ENCODE data around the gene SNCG.
"Not testable (repeated sequence)": the region's sequence is repeated elsewhere in the genome, so short reads cannot be mapped to it uniquely, and the experiment has no call there.

DNA sequence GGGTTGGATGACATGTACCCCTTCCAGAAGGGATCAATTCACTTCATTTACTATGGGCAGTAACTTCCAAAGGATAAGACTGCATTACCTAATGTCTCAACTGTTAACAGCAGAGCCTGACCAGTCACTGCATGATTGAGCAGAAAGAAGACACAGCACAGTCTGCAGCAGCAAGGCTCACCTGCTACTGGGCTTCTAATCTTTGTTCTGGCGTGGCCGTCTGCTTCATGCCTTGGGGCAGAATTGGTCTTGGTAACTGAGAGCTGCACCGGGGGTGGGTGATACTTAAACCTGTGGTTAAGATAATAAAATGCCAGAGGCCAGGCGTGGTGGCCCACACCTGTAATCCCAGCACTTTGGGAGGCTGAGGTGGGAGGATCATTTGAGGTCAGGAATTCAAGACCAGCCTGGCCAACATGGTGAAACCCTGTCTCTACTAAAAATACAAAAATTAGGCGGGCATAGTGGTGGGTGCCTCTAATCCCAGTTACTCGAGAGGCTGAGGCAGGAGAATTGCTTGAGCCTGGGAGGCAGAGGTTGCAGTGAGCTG lies 24.2 kb upstream of the SNCG start:
- TF ChIP-seq, protein P1, sequence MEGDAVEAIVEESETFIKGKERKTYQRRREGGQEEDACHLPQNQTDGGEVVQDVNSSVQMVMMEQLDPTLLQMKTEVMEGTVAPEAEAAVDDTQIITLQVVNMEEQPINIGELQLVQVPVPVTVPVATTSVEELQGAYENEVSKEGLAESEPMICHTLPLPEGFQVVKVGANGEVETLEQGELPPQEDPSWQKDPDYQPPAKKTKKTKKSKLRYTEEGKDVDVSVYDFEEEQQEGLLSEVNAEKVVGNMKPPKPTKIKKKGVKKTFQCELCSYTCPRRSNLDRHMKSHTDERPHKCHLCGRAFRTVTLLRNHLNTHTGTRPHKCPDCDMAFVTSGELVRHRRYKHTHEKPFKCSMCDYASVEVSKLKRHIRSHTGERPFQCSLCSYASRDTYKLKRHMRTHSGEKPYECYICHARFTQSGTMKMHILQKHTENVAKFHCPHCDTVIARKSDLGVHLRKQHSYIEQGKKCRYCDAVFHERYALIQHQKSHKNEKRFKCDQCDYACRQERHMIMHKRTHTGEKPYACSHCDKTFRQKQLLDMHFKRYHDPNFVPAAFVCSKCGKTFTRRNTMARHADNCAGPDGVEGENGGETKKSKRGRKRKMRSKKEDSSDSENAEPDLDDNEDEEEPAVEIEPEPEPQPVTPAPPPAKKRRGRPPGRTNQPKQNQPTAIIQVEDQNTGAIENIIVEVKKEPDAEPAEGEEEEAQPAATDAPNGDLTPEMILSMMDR (conservative IDR thresholded peaks at IDR 0.05; ENCODE audit: low read length): not testable (repeated sequence)
- not testable (repeated sequence) for TF ChIP-seq EZH2phosphoT487 (IDR thresholded peaks at IDR 0.05; ENCODE audit: borderline replicate concordance, low read depth, low read length)
